ENCODE measurements around the gene ADAMTS19. TPM values are rescaled to one million over a fixed set of nuclear protein-coding genes. Genes with fewer than 3 reads are reported as not detected.

Gene ADAMTS19
- total RNA-seq, 2 experiments from 2014 or later: not detected

GRCh38 chr5:129748913-129749880 is 289.1 kb downstream of the ADAMTS19 start:
- ChIA-PET CTCF (no interaction called here), POLR2A (no interaction called here)
- intact Hi-C loops (cut with DNase I, micrococcal nuclease): no loop called here
- no peaks in the 10 kb centered on the region for H3K36me3 Mint-ChIP-seq (ENCODE audit: low read depth)
- peaks cover 5% of the 10 kb centered on the region for H3K27me3 Mint-ChIP-seq
- no peak overlapping the region for H3K27ac Mint-ChIP-seq
- ATAC-seq: no peak
- H3K9me3 Mint-ChIP-seq (ENCODE audit: low read depth): no peaks in the 10 kb centered on the region
- no peak overlapping the region for H3K4me3 Mint-ChIP-seq
- no peaks in the 10 kb centered on the region for H3K4me1 Mint-ChIP-seq
- no peak for DNase-seq

- POLR2A ChIA-PET: no interaction called here
- CTCF ChIA-PET: interaction anchor here (1.0 kb wide), 1 partner anchor 10 kb away, joined by 4 read pairs; no protein-coding TSS in a partner anchor
These were observed 300.7 kb downstream of the ADAMTS19 start for GRCh38 chr5:129760636-129761325.

GRCh38 chr5:129763651-129764050 is 303.6 kb downstream of the ADAMTS19 start:
- H3K4me1 Mint-ChIP-seq: no peaks in the 10 kb centered on the region
- no peaks in the 10 kb centered on the region for H3K36me3 Mint-ChIP-seq (ENCODE audit: low read depth)
- H3K9me3 Mint-ChIP-seq (ENCODE audit: low read depth): no peaks in the 10 kb centered on the region
- H3K27me3 Mint-ChIP-seq: no peaks in the 10 kb centered on the region
- no peak overlapping the region for H3K27ac Mint-ChIP-seq
- DNase-seq: no peak
- no peak overlapping the region for H3K4me3 Mint-ChIP-seq
- ChIA-PET POLR2A (no interaction called here), CTCF (interaction anchor here (1.4 kb wide), 1 partner anchor 1549 kb away, joined by 5 read pairs; no protein-coding TSS in a partner anchor)
- ATAC-seq: no peak
- intact Hi-C loops (cut with DNase I, micrococcal nuclease): no loop called here

More at GRCh38 chr5:129760636-129761325, 300.7 kb downstream of the ADAMTS19 start:
- intact Hi-C loops (cut with DNase I, micrococcal nuclease): no loop called here
- Mint-ChIP-seq H3K36me3 (ENCODE audit: low read depth) (no peaks in the 10 kb centered on the region), H3K4me3 (no peak overlapping the region), H3K9me3 (ENCODE audit: low read depth) (no peaks in the 10 kb centered on the region), H3K4me1 (no peaks in the 10 kb centered on the region), H3K27me3 (peaks cover 2% of the 10 kb centered on the region), H3K27ac (no peak overlapping the region)
- DNase-seq (no peak), ATAC-seq (no peak)

- H3K4me3 Mint-ChIP-seq: no peak overlapping the region
- no peaks in the 10 kb centered on the region for H3K36me3 Mint-ChIP-seq (ENCODE audit: low read depth)
- H3K27me3 Mint-ChIP-seq: no peaks in the 10 kb centered on the region
- no peak overlapping the region for H3K27ac Mint-ChIP-seq
- no peak for DNase-seq
- POLR2A ChIA-PET: no interaction called here
- no peaks in the 10 kb centered on the region for H3K4me1 Mint-ChIP-seq
- intact Hi-C loops (cut with DNase I, micrococcal nuclease): loop anchor here in 1 of 2 experiments (2.0 to 5.0 kb wide), 5 partner anchors 304 to 1554 kb away; partner anchors contain the start of genes ADAMTS19 and ISOC1
- no peak for ATAC-seq
- CTCF ChIA-PET: interaction anchor here (0.7 to 2.4 kb wide), 4 partner anchors 11 to 865 kb away, joined by 3 to 17 read pairs (median 4); no protein-coding TSS in a partner anchor
- no peaks in the 10 kb centered on the region for H3K9me3 Mint-ChIP-seq (ENCODE audit: low read depth)
These were observed 306.7 kb downstream of the ADAMTS19 start for GRCh38 chr5:129766798-129767197.

- Mint-ChIP-seq H3K4me3 (no peak overlapping the region), H3K9me3 (ENCODE audit: low read depth) (no peaks in the 10 kb centered on the region), H3K27me3 (no peaks in the 10 kb centered on the region), H3K4me1 (no peaks in the 10 kb centered on the region), H3K27ac (no peak overlapping the region), H3K36me3 (ENCODE audit: low read depth) (no peaks in the 10 kb centered on the region)
- ATAC-seq (peak; percentile 98), DNase-seq (peak; percentile 82)
- intact Hi-C loops (cut with DNase I, micrococcal nuclease): loop anchor here (1.0 to 5.0 kb wide), 9 partner anchors 104 to 1555 kb away; partner anchors contain the start of genes ADAMTS19 (in 1 of the 2) and ISOC1 (in 1 of the 2)
- ChIA-PET CTCF (interaction anchor here (0.6 to 2.4 kb wide), 15 partner anchors 9 to 1553 kb away, joined by 3 to 18 read pairs (median 3); partner anchors contain the start of gene ISOC1), POLR2A (interaction anchor here (0.5 kb wide), 1 partner anchor 1007 kb away, joined by 4 read pairs; no protein-coding TSS in a partner anchor)
These were observed 307.9 kb downstream of the ADAMTS19 start for GRCh38 chr5:129767927-129768380.

GRCh38 chr5:129768735-129769134 is 308.6 kb downstream of the ADAMTS19 start:
- ChIA-PET POLR2A (interaction anchor here (0.5 kb wide), 1 partner anchor 1008 kb away, joined by 4 read pairs; no protein-coding TSS in a partner anchor), CTCF (interaction anchor here (0.8 to 2.4 kb wide), 15 partner anchors 9 to 1554 kb away, joined by 3 to 18 read pairs (median 4); partner anchors contain the start of gene ISOC1)
- no peaks in the 10 kb centered on the region for H3K4me1 Mint-ChIP-seq
- no peaks in the 10 kb centered on the region for H3K36me3 Mint-ChIP-seq (ENCODE audit: low read depth)
- H3K4me3 Mint-ChIP-seq: no peak overlapping the region
- DNase-seq: no peak
- peaks cover 6% of the 10 kb centered on the region for H3K27me3 Mint-ChIP-seq
- intact Hi-C loops (cut with DNase I, micrococcal nuclease): loop anchor here (1.0 to 5.0 kb wide), 8 partner anchors 104 to 1555 kb away; partner anchors contain the start of genes ADAMTS19 (in 1 of the 2) and ISOC1 (in 1 of the 2)
- ATAC-seq: no peak
- H3K9me3 Mint-ChIP-seq (ENCODE audit: low read depth): no peaks in the 10 kb centered on the region
- no peak overlapping the region for H3K27ac Mint-ChIP-seq

- H3K4me1 Mint-ChIP-seq: no peaks in the 10 kb centered on the region
- H3K27ac Mint-ChIP-seq: no peak overlapping the region
- DNase-seq: no peak
- CTCF ChIA-PET: interaction anchor here (0.7 to 6.5 kb wide), 7 partner anchors 8 to 371 kb away, joined by 4 to 122 read pairs (median 4); no protein-coding TSS in a partner anchor
- peaks cover 6% of the 10 kb centered on the region for H3K27me3 Mint-ChIP-seq
- H3K36me3 Mint-ChIP-seq (ENCODE audit: low read depth): no peaks in the 10 kb centered on the region
- no peak for ATAC-seq
- intact Hi-C loops (cut with DNase I, micrococcal nuclease): loop anchor here (2.0 to 5.0 kb wide), 4 partner anchors 372 to 1342 kb away; no protein-coding TSS in a partner anchor
- POLR2A ChIA-PET: no interaction called here
- H3K9me3 Mint-ChIP-seq (ENCODE audit: low read depth): no peaks in the 10 kb centered on the region
- H3K4me3 Mint-ChIP-seq: no peak overlapping the region
These were observed 310.1 kb downstream of the ADAMTS19 start for GRCh38 chr5:129770024-129770820.

- Mint-ChIP-seq H3K9me3 (ENCODE audit: low read depth) (no peaks in the 10 kb centered on the region), H3K4me1 (no peaks in the 10 kb centered on the region), H3K27ac (no peak overlapping the region), H3K36me3 (ENCODE audit: low read depth) (no peaks in the 10 kb centered on the region), H3K4me3 (no peak overlapping the region), H3K27me3 (peaks cover 6% of the 10 kb centered on the region)
- CTCF ChIA-PET: interaction anchor here (0.6 to 6.5 kb wide), 16 partner anchors 10 to 725 kb away, joined by 3 to 122 read pairs (median 4); no protein-coding TSS in a partner anchor
- POLR2A ChIA-PET: no interaction called here
- intact Hi-C loops (cut with DNase I, micrococcal nuclease): loop anchor here (1.0 to 5.0 kb wide), 5 partner anchors 81 to 1341 kb away; no protein-coding TSS in a partner anchor
- ATAC-seq (no peak), DNase-seq (peak; percentile 71)
These were observed 311.1 kb downstream of the ADAMTS19 start for GRCh38 chr5:129771058-129771838.

- Mint-ChIP-seq H3K27ac (no peak overlapping the region), H3K4me1 (no peaks in the 10 kb centered on the region), H3K4me3 (no peak overlapping the region), H3K36me3 (ENCODE audit: low read depth) (no peaks in the 10 kb centered on the region), H3K9me3 (ENCODE audit: low read depth) (no peaks in the 10 kb centered on the region), H3K27me3 (peaks cover 6% of the 10 kb centered on the region)
- ChIA-PET POLR2A (no interaction called here), CTCF (interaction anchor here (1.3 to 6.5 kb wide), 2 partner anchors 79 to 109 kb away, joined by 4 to 122 read pairs; no protein-coding TSS in a partner anchor)
- ATAC-seq (no peak), DNase-seq (no peak)
- intact Hi-C loops (cut with DNase I, micrococcal nuclease): loop anchor here in 1 of 2 experiments (5.0 kb wide), 2 partner anchors 369 to 1339 kb away; no protein-coding TSS in a partner anchor
These were observed 313.3 kb downstream of the ADAMTS19 start for GRCh38 chr5:129773376-129773775.

- CTCF ChIA-PET: no interaction called here
- ATAC-seq (no peak), DNase-seq (no peak)
- H3K27ac Mint-ChIP-seq: no peak overlapping the region
- no peak overlapping the region for H3K4me3 Mint-ChIP-seq
- H3K9me3 Mint-ChIP-seq (ENCODE audit: low read depth): no peaks in the 10 kb centered on the region
- H3K36me3 Mint-ChIP-seq (ENCODE audit: low read depth): no peaks in the 10 kb centered on the region
- no peaks in the 10 kb centered on the region for H3K4me1 Mint-ChIP-seq
- POLR2A ChIA-PET: no interaction called here
- intact Hi-C loops (cut with DNase I, micrococcal nuclease): no loop called here
- peaks cover 5% of the 10 kb centered on the region for H3K27me3 Mint-ChIP-seq
These were observed 321.5 kb downstream of the ADAMTS19 start for GRCh38 chr5:129781594-129781993.
